GM23248 (cell line): ENCODE results near the gene LLGL2.

ENCODE experiments used
- EZH2 ChIP-seq: fragments of 200-600 bp; sonication (generic); IDR thresholded peaks from 2 replicates; pipeline ENCODE4 v1.6.1; 2018; ENCODE audit warnings: antibody characterized with exemption, mild to moderate bottlenecking; ENCODE audit not compliant: insufficient read depth, poor library complexity, severe bottlenecking
- EZH2phosphoT487 ChIP-seq: fragments of 200-600 bp; sonication (generic); IDR thresholded peaks from 2 replicates; pipeline ENCODE4 v1.6.1; 2018; ENCODE audit warnings: antibody characterized with exemption, moderate library complexity, mild to moderate bottlenecking, low read depth; ENCODE audit not compliant: insufficient read depth

- no peak for TF ChIP-seq EZH2
- TF ChIP-seq EZH2phosphoT487: no peak
Observed at GRCh38 chr17:75540923-75541503, 15.5 kb downstream of the LLGL2 start.
